IgD-negative memory B cell (primary cell): Measurements from ENCODE around the gene MEGF9. TPM values are rescaled to one million over a fixed set of nuclear protein-coding genes. Genes with fewer than 3 reads are reported as not detected.
A peak's percentile ranks its signal among the peaks of the same experiment; 100 is the strongest.
"Not testable (repeated sequence)": the region's sequence is repeated elsewhere in the genome, so short reads cannot be mapped to it uniquely, and the experiment has no call there.

Source experiments
- H3K27ac Mint-ChIP-seq, 3 donors: one replicate each; pipeline ENCODE4 v1.8.0; 2020 to 2022; ENCODE audit warnings: mild to moderate bottlenecking in 3 of 3, mixed read lengths in 3 of 3, moderate library complexity in 1 of 3
- H3K27me3 Mint-ChIP-seq: one replicate; pipeline ENCODE4 v1.8.0; 2021; ENCODE audit warnings: mixed read lengths
- H3K36me3 Mint-ChIP-seq: one replicate; pipeline ENCODE4 v1.8.0; 2020; ENCODE audit warnings: mild to moderate bottlenecking, mixed read lengths
- H3K4me1 Mint-ChIP-seq, 3 donors: one replicate each; pipeline ENCODE4 v1.8.0; 2020 to 2022; ENCODE audit warnings: mixed read lengths in 3 of 3, mild to moderate bottlenecking in 1 of 3
- H3K4me3 Mint-ChIP-seq, 4 donors: one replicate each; pipeline ENCODE4 v1.8.0; 2020 to 2022; ENCODE audit warnings: mild to moderate bottlenecking in 4 of 4, mixed read lengths in 4 of 4, moderate library complexity in 3 of 4
- H3K9me3 Mint-ChIP-seq, 3 donors: one replicate each; pipeline ENCODE4 v1.8.0; 2020 to 2021; ENCODE audit warnings: mixed read lengths in 3 of 3, mild to moderate bottlenecking in 1 of 3
- polyA plus RNA-seq: library from polyadenylated mRNA; unstranded; fragments of 300-500 nt; fragmentation: Illumina TruSeq; gene quantifications from one replicate; pipeline ENCODE4 v1.2.3, GENCODE V29; 2021

Gene MEGF9
- polyA plus RNA-seq = 3.4 TPM

GRCh38 chr9:120714088-120714845, at the start of gene MEGF9:
Gene MEGF9, minus strand, starts transcription at chr9:120714470. Its CDS starts 112 bp downstream, at chr9:120714358.
- H3K9me3 Mint-ChIP-seq = no peaks in the 10 kb centered on the region

GRCh38 chr9:120761006-120761405, 46.7 kb upstream of the MEGF9 start:
- Mint-ChIP-seq H3K9me3 (no peaks in the 10 kb centered on the region), H3K27ac (no peak overlapping the region), H3K4me3 (no peak overlapping the region), H3K27me3 (no peaks in the 10 kb centered on the region), H3K4me1 (peaks cover 8 to 17% (median 16%) of the 10 kb centered on the region in 3 donors), H3K36me3 (peaks cover 2% of the 10 kb centered on the region)

More at GRCh38 chr9:120714088-120714845, at the start of gene MEGF9:
- Mint-ChIP-seq H3K27ac (peak within 1 kb of the TSS; percentile 18 to 87 (median 86)), H3K27me3 (no peaks in the 10 kb centered on the region), H3K36me3 (no peaks in the 10 kb centered on the region), H3K4me1 (peaks cover 26 to 32% (median 29%) of the 10 kb centered on the region in 3 donors), H3K4me3 (peak within 1 kb of the TSS; percentile 84 to 96 (median 92))

GRCh38 chr9:120759755-120760400, 45.6 kb upstream of the MEGF9 start:
- peaks cover 8 to 17% (median 16%) of the 10 kb centered on the region in 3 donors for H3K4me1 Mint-ChIP-seq
- no peaks in the 10 kb centered on the region for H3K9me3 Mint-ChIP-seq
- no peaks in the 10 kb centered on the region for H3K27me3 Mint-ChIP-seq
- H3K36me3 Mint-ChIP-seq = no peaks in the 10 kb centered on the region
- H3K27ac Mint-ChIP-seq = no peak overlapping the region
- no peak overlapping the region for H3K4me3 Mint-ChIP-seq

- H3K27me3 Mint-ChIP-seq = no peaks in the 10 kb centered on the region
These were observed 44.3 kb upstream of the MEGF9 start for GRCh38 chr9:120758544-120758943.

GRCh38 chr9:120757026-120757913, 43.0 kb upstream of the MEGF9 start:
- Mint-ChIP-seq H3K27ac (peak overlapping the region in 2 of 3 donors; percentile 35 to 36), H3K4me1 (peaks cover 8 to 15% (median 12%) of the 10 kb centered on the region in 3 donors), H3K27me3 (no peaks in the 10 kb centered on the region), H3K9me3 (no peaks in the 10 kb centered on the region), H3K36me3 (peaks cover 2% of the 10 kb centered on the region), H3K4me3 (peak overlapping the region in 2 of 4 donors; percentile 63 to 86)

More at GRCh38 chr9:120758544-120758943, 44.3 kb upstream of the MEGF9 start:
- Mint-ChIP-seq H3K4me1 (peaks cover 8 to 17% (median 16%) of the 10 kb centered on the region in 3 donors), H3K27ac (no peak overlapping the region), H3K36me3 (no peaks in the 10 kb centered on the region), H3K9me3 (no peaks in the 10 kb centered on the region), H3K4me3 (no peak overlapping the region)

- H3K4me3 Mint-ChIP-seq = peak overlapping the region in 1 of 4 donors; percentile 86
- no peaks in the 10 kb centered on the region for H3K27me3 Mint-ChIP-seq
- H3K36me3 Mint-ChIP-seq = peaks cover 2% of the 10 kb centered on the region
- no peaks in the 10 kb centered on the region for H3K9me3 Mint-ChIP-seq
- H3K4me1 Mint-ChIP-seq = peaks cover 8 to 14% (median 12%) of the 10 kb centered on the region in 3 donors
- no peak overlapping the region for H3K27ac Mint-ChIP-seq
These were observed 42.3 kb upstream of the MEGF9 start for GRCh38 chr9:120756531-120756930.

GRCh38 chr9:120755810-120756434, 41.7 kb upstream of the MEGF9 start:
- Mint-ChIP-seq H3K36me3 (peaks cover 2% of the 10 kb centered on the region), H3K9me3 (no peaks in the 10 kb centered on the region), H3K27ac (no peak overlapping the region), H3K4me1 (peaks cover 8 to 14% (median 12%) of the 10 kb centered on the region in 3 donors), H3K4me3 (no peak overlapping the region), H3K27me3 (no peaks in the 10 kb centered on the region)

- peaks cover 8 to 14% (median 12%) of the 10 kb centered on the region in 3 donors for H3K4me1 Mint-ChIP-seq
- no peaks in the 10 kb centered on the region for H3K27me3 Mint-ChIP-seq
- no peak overlapping the region for H3K4me3 Mint-ChIP-seq
- H3K36me3 Mint-ChIP-seq = peaks cover 2% of the 10 kb centered on the region
- peak overlapping the region in 1 of 3 donors; percentile 52 for H3K27ac Mint-ChIP-seq
- no peaks in the 10 kb centered on the region for H3K9me3 Mint-ChIP-seq
These were observed 40.8 kb upstream of the MEGF9 start for GRCh38 chr9:120755044-120755443.

- H3K27ac Mint-ChIP-seq = no peak overlapping the region
- no peaks in the 10 kb centered on the region for H3K9me3 Mint-ChIP-seq
- H3K4me1 Mint-ChIP-seq = no peaks in the 10 kb centered on the region
- H3K4me3 Mint-ChIP-seq = no peak overlapping the region
- no peaks in the 10 kb centered on the region for H3K27me3 Mint-ChIP-seq
- H3K36me3 Mint-ChIP-seq = peaks cover 2% of the 10 kb centered on the region
These were observed 36.2 kb upstream of the MEGF9 start for GRCh38 chr9:120750421-120750820.

GRCh38 chr9:120746366-120746765, 32.1 kb upstream of the MEGF9 start:
- H3K27me3 Mint-ChIP-seq, H3K27ac Mint-ChIP-seq, H3K4me1 Mint-ChIP-seq, H3K36me3 Mint-ChIP-seq, H3K9me3 Mint-ChIP-seq, H3K4me3 Mint-ChIP-seq: not testable (repeated sequence)

- Mint-ChIP-seq H3K4me1 (peaks cover 0 to 1% (median 0%) of the 10 kb centered on the region in 3 donors), H3K27me3 (no peaks in the 10 kb centered on the region), H3K4me3 (no peak overlapping the region), H3K27ac (peak overlapping the region in 1 of 3 donors; percentile 35), H3K9me3 (no peaks in the 10 kb centered on the region), H3K36me3 (peaks cover 3% of the 10 kb centered on the region)
These were observed 31.0 kb upstream of the MEGF9 start for GRCh38 chr9:120745278-120745677.

GRCh38 chr9:120742951-120743416, 28.7 kb upstream of the MEGF9 start:
- peaks cover 3% of the 10 kb centered on the region for H3K36me3 Mint-ChIP-seq
- H3K4me3 Mint-ChIP-seq = no peak overlapping the region
- H3K27ac Mint-ChIP-seq = no peak overlapping the region
- peaks cover 0 to 1% (median 0%) of the 10 kb centered on the region in 3 donors for H3K4me1 Mint-ChIP-seq
- H3K27me3 Mint-ChIP-seq = no peaks in the 10 kb centered on the region
- H3K9me3 Mint-ChIP-seq = no peaks in the 10 kb centered on the region

- Mint-ChIP-seq H3K27ac (no peak overlapping the region), H3K4me3 (no peak overlapping the region), H3K36me3 (peaks cover 3% of the 10 kb centered on the region), H3K27me3 (no peaks in the 10 kb centered on the region), H3K4me1 (peaks cover 0 to 1% (median 0%) of the 10 kb centered on the region in 3 donors), H3K9me3 (no peaks in the 10 kb centered on the region)
These were observed 27.4 kb upstream of the MEGF9 start for GRCh38 chr9:120741701-120742100.

- peaks cover 3% of the 10 kb centered on the region for H3K36me3 Mint-ChIP-seq
- H3K4me3 Mint-ChIP-seq = no peak overlapping the region
- H3K27me3 Mint-ChIP-seq = no peaks in the 10 kb centered on the region
- no peak overlapping the region for H3K27ac Mint-ChIP-seq
- no peaks in the 10 kb centered on the region for H3K9me3 Mint-ChIP-seq
- peaks cover 0 to 1% (median under 1%) of the 10 kb centered on the region in 3 donors for H3K4me1 Mint-ChIP-seq
These were observed 26.9 kb upstream of the MEGF9 start for GRCh38 chr9:120741191-120741590.
